ENCODE results near the gene SPATA45.

SPATA45 gene

DNA sequence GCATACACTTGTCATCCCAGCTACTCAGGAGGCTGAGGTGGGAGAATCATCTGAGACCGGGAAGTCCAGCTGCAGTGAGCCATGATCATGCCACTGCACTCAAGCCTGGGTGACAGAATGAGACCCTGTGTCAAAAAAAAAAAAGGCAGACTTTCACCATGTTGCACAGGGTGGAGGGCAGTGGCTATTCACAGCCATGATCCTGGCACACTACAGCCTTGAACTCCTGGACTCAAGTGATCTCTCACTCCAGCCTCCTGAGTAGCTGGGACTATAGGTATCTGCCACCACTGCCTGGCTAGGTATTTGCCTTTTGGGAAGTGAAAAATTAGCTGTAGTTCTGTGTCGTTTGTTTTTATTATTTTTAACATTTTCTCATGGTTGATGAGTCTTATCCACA lies 19.1 kb downstream of the SPATA45 start:
- DNase-seq: no peak

GRCh38 chr1:212827831-212828278 lies 19.6 kb downstream of the SPATA45 start:
- DNase-seq: no peak

DNA sequence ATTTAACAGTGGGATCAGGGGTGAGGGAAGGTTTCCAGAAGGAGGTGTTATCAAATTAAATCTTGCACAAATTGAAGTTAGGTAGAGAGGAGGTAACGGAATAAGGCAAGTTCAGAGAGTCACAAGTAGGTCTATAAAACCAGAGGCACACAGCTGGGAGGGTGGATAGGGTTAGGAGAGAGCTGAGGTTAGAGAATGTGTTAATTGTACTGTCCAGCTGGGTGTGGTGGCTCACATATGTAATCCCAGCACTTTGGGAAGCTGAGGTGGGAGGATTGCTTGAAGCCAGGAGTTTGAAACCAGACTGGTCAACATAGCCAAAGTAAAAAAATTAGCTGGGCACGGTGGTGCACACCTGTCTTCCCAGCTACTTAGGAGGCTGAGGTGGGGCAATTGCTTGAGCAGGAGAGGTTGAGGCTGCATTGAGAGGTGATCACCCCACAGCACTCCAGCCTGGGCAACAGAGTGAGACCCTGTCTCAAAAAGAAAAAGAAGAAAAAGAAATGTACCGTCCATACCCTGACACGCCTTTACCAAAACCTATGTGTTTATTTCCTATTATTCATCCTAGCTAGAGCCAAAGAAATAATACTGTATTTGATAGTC lies 20.2 kb downstream of the SPATA45 start:
- DNase-seq: no peak

DNA sequence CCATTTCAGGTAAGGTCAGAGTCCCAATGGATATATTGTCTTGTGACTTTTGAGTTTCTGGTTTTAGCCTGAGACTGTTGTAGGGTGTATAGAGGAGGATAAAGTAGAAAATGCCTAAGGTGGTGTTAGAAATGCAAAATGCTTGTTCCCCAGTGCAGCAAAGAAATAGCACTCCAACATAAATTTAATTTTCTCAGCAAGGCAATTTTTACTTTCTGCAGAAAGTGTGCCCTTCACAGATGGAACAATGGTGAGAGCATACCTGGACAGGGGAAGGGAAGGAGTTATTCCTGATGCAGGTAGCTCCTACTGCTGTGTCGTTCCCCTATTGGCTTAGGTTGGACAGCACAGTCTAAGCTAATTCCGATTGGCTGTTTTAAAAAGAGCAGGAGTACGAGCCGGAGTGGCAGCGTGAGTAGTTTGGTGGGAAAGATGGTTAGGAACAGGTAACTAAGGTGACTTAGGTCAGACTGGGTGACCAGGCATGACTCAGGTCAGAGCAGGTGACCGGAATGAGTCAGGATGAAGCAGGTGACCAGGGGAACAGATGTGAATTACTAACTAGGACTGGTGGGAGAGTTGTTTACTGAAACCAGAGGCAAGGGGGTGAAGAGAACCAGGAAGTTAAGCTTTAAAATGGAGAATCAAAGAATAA lies 21.5 kb downstream of the SPATA45 start:
- no peak for DNase-seq

GRCh38 chr1:212824201-212824600 lies 23.2 kb downstream of the SPATA45 start:
- DNase-seq: no peak

- no peak for DNase-seq
These were observed 24.5 kb downstream of the SPATA45 start for GRCh38 chr1:212822956-212823355.

DNA sequence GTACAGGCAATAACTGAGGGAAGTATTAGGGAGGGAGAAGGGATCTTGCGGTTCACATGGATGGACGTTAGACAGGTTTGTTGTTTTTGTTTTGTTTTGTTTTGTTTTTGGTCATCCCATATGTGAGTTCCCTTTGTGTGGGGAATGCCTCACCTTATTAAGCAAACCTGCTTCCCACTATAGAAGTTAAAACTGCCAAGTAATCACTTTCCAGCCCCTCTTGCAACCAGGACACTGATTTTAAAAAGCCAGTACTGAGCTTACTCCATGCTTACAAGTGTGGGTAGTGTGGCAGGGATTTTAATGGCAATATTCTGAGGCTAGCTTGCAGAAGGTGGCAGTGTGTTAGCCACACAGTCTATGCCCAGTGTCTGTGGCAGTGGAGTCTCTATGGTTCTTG lies 26.5 kb downstream of the SPATA45 start:
- no peak for DNase-seq

- no peak for DNase-seq
These were observed 27.7 kb downstream of the SPATA45 start for GRCh38 chr1:212819726-212820125.

DNA sequence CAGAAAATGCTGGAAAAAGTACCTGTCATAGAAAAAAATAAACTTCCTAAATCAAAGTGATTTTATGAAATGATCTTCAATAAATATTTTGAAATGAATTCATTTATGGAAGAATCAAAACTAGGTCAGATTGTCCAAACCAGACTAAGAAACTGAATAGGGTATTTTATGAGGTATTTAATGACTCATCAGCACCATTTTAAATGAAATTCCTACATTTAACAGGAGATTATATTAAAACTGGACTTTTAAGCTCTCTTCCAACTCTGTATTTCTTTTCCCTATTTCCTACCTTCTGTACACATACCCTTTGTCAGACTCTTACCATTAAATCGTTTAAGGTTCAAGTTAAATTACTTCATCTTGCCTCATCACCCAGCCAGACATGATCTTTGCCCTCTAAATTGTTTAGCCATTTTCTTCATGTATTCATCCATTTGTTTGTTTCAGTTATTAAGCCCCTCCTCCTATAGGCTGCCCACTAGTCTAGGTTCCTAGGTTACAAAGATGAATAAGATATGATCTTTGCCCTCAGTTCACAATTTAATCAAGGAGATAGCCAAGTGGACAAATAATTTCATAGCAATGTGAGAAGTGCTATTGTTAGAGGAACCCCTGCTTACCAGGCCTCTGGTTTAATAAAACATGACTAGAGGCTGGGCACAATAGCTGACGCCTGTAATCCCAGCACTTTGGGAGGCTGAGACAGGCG lies 30.7 kb downstream of the SPATA45 start:
- no peak for DNase-seq

GRCh38 chr1:212814537-212815334 lies 32.7 kb downstream of the SPATA45 start:
- DNase-seq: peak in 1 of 5 experiments; percentile 19

DNA sequence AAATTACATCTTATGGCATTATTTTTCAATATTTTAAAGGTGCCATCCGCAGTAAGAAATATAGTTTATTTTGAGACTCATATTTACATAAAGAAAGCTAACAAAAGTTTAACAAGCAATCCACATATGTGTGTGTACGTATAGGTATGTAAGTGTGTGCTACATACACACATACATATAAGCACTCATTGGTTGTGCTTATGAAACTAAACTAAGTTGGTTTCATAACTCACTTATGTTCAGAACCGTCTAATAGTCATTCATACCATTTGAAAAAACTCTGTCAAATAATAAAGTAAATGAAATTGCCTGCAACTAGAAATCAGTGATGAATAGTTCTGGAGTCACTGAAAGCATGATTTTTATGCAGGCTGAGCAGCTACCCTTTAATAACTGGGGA lies 41.7 kb downstream of the SPATA45 start:
- no peak for DNase-seq

- no peak for DNase-seq
These were observed 49.8 kb downstream of the SPATA45 start for GRCh38 chr1:212797681-212798080.

- peak in 1 of 5 experiments; percentile 80 for DNase-seq
These were observed 52.9 kb downstream of the SPATA45 start for GRCh38 chr1:212794561-212795014.

GRCh38 chr1:212792396-212792908 lies 55.0 kb downstream of the SPATA45 start:
- no peak for DNase-seq

DNA sequence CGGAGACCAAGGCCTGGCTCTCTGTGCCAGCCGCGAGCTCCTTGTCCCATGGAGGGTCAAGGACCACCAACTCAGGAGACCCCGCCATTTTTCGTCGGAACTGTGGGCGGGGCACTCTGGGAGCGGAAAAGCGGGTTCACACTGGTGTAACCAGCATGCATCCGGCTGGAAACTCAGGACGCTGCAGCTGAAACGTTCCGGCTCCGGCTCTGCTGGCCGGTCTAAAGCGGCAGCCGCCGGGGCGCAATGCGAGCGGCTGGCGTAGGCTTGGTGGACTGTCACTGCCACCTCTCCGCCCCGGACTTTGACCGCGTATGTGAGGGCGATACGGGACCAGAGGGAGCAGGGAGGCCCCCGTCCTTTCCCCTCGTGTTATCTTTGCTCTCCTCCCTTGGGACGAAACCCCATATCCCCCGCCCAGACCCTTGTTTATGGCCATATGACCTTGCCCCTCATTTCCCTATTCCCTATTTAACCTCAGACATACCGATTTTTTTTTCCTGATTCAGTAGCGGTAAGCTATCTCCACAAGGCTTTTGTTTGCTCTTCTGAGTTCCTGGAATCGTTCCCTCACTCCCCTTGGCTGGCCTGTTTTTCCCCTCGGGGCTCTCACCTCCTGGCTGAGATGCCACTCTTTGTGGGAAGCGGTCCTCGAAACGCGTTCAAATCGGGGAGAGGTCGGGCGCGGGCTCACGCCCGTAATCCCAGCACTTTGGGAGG lies 55.6 kb downstream of the SPATA45 start, which contains the start of the genes NSL1 and TATDN3:
Gene NSL1, minus strand, starts transcription at position 102 of the 720 bp plus-strand sequence. Its CDS starts 14 bp downstream, at position 88.
Gene TATDN3, plus strand, starts transcription at position 219 of the 720 bp plus-strand sequence. Its CDS starts 28 bp downstream, at position 247.
- peak; percentile 79 to 94 (median 92) for DNase-seq

GRCh38 chr1:212791261-212791675 lies 56.2 kb downstream of the SPATA45 start:
- DNase-seq: no peak

GRCh38 chr1:212785871-212786270 lies 61.6 kb downstream of the SPATA45 start:
- DNase-seq: no peak

DNA sequence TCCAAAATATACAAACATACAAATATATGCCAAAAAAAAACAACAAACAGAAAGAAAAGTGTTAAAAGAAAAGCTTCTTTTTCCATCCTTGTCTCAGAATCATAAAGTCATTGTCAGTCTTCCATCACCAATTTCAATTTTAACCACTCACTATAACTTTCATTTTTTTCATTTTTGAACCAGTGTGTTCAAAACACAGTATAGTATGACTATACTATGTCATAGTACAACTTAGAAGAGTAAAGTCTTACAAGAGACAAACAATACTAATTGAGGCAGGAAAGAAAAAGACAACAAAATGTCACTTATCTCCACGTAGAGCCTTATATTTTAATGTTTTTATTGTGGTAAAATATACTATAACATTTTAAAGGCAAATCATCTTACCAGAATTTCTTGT lies 63.5 kb downstream of the SPATA45 start:
- no peak for DNase-seq

DNA sequence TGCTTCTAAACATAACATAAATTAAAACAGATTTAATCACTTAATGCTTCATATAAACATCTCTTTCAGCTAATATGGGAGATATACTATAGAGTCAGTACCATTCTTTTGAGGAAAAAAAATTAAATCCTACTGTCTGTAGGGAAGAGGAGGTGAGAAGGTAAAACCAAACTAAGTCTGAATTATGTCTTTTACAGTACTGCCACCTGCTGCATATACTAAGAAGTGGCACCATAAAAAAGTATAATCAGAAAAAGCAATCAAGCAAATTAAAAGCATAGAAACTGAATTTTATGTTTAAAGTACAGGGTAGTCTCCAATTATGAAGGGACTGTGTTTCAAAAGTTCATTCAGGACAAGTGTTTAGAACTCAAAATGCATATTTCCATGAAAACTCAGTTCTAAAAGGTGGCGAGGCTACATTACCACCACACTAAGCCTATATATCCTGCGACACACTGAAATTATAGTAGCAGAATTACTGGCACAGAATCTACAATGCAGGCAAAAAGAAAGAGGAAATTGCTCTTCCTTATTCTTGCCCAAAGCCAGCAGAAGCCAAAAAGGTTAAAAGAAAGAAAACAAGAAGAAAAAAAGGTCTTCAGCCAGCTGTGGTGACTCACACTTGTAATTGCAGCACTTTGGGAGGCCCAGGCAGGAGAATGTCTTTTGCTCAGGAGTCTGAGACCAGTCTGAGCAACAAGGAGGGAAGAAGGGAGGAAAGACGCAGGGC lies 64.9 kb downstream of the SPATA45 start:
- DNase-seq: peak in 1 of 5 experiments; percentile 31

- no peak for DNase-seq
These were observed 66.2 kb downstream of the SPATA45 start for GRCh38 chr1:212781225-212781624.

- no peak for DNase-seq
These were observed 66.7 kb downstream of the SPATA45 start for GRCh38 chr1:212780759-212781158.

Measured in T-helper 2 cell (primary cell).